ENCODE measurements around the gene FLT3.

- TF ChIP-seq, protein P1, sequence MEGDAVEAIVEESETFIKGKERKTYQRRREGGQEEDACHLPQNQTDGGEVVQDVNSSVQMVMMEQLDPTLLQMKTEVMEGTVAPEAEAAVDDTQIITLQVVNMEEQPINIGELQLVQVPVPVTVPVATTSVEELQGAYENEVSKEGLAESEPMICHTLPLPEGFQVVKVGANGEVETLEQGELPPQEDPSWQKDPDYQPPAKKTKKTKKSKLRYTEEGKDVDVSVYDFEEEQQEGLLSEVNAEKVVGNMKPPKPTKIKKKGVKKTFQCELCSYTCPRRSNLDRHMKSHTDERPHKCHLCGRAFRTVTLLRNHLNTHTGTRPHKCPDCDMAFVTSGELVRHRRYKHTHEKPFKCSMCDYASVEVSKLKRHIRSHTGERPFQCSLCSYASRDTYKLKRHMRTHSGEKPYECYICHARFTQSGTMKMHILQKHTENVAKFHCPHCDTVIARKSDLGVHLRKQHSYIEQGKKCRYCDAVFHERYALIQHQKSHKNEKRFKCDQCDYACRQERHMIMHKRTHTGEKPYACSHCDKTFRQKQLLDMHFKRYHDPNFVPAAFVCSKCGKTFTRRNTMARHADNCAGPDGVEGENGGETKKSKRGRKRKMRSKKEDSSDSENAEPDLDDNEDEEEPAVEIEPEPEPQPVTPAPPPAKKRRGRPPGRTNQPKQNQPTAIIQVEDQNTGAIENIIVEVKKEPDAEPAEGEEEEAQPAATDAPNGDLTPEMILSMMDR (IDR thresholded peaks at IDR 0.05), result no peak
- TF ChIP-seq POLR2A (IDR thresholded peaks at IDR 0.05), result no peak
Measured at GRCh38 chr13:28037399-28037798, 63.0 kb downstream of the FLT3 start.
